HG02610 (cell line): ENCODE results near the gene TMEM132D.

Experiments used
- ATAC-seq: cut with Tn5 transposase; IDR thresholded peaks from one replicate; pipeline ENCODE4 v1.9.1; 2021; ENCODE audit warnings: mild to moderate bottlenecking, moderate library complexity; ENCODE audit not compliant: unreplicated experiment

The TMEM132D gene

GRCh38 chr12:129372876-129373275, 530.9 kb downstream of the TMEM132D start:
- ATAC-seq = no peak

GRCh38 chr12:129372348-129372747, 531.5 kb downstream of the TMEM132D start:
- no peak for ATAC-seq

GRCh38 chr12:129371268-129371667, 532.6 kb downstream of the TMEM132D start:
- ATAC-seq = no peak

- no peak for ATAC-seq
These were observed 537.2 kb downstream of the TMEM132D start for GRCh38 chr12:129366656-129367055.

- no peak for ATAC-seq
These were observed 540.8 kb downstream of the TMEM132D start for GRCh38 chr12:129363041-129363440.

- no peak for ATAC-seq
These were observed 546.6 kb downstream of the TMEM132D start for GRCh38 chr12:129357233-129357632.

GRCh38 chr12:129351481-129351880, 552.3 kb downstream of the TMEM132D start:
- no peak for ATAC-seq

- ATAC-seq = no peak
These were observed 564.5 kb downstream of the TMEM132D start for GRCh38 chr12:129339336-129339735.

GRCh38 chr12:129337413-129337812, 566.4 kb downstream of the TMEM132D start:
- ATAC-seq = no peak

- ATAC-seq = no peak
These were observed 568.1 kb downstream of the TMEM132D start for GRCh38 chr12:129335773-129336172.

- ATAC-seq = no peak
These were observed 571.5 kb downstream of the TMEM132D start for GRCh38 chr12:129332286-129332685.

GRCh38 chr12:129331356-129332085, 572.3 kb downstream of the TMEM132D start:
- ATAC-seq = no peak

- no peak for ATAC-seq
These were observed 575.6 kb downstream of the TMEM132D start for GRCh38 chr12:129328235-129328634.

GRCh38 chr12:129325566-129325965, 578.3 kb downstream of the TMEM132D start:
- ATAC-seq = no peak

- ATAC-seq = no peak
These were observed 591.8 kb downstream of the TMEM132D start for GRCh38 chr12:129312048-129312447.

GRCh38 chr12:129310346-129310745, 593.5 kb downstream of the TMEM132D start:
- ATAC-seq = no peak

- ATAC-seq = no peak
These were observed 598.0 kb downstream of the TMEM132D start for GRCh38 chr12:129305851-129306250.

GRCh38 chr12:129304529-129304928, 599.3 kb downstream of the TMEM132D start:
- ATAC-seq = no peak

GRCh38 chr12:129300011-129300410, 603.8 kb downstream of the TMEM132D start:
- no peak for ATAC-seq

GRCh38 chr12:129298921-129299320, 604.9 kb downstream of the TMEM132D start:
- ATAC-seq = no peak

- ATAC-seq = no peak
These were observed 607.2 kb downstream of the TMEM132D start for GRCh38 chr12:129296671-129297070.

- no peak for ATAC-seq
These were observed 609.0 kb downstream of the TMEM132D start for GRCh38 chr12:129294868-129295267.

- no peak for ATAC-seq
These were observed 624.1 kb downstream of the TMEM132D start for GRCh38 chr12:129279771-129280170.
